ENCODE data around the gene SLC25A47.
"Not testable (repeated sequence)": the region's sequence is repeated elsewhere in the genome, so short reads cannot be mapped to it uniquely, and the experiment has no call there.

The SLC25A47 gene

GRCh38 chr14:100328495-100329163, 5.5 kb downstream of the SLC25A47 start:
- no peak for DNase-seq

- no peak for DNase-seq
Observed at GRCh38 chr14:100329233-100330006, 6.3 kb downstream of the SLC25A47 start.

GRCh38 chr14:100330007-100330344, 6.8 kb downstream of the SLC25A47 start:
- DNase-seq = no peak

- DNase-seq = no peak
Observed at GRCh38 chr14:100330388-100330931, 7.3 kb downstream of the SLC25A47 start.

- no peak for DNase-seq
Observed at GRCh38 chr14:100332071-100332639, 9.0 kb downstream of the SLC25A47 start.

DNA sequence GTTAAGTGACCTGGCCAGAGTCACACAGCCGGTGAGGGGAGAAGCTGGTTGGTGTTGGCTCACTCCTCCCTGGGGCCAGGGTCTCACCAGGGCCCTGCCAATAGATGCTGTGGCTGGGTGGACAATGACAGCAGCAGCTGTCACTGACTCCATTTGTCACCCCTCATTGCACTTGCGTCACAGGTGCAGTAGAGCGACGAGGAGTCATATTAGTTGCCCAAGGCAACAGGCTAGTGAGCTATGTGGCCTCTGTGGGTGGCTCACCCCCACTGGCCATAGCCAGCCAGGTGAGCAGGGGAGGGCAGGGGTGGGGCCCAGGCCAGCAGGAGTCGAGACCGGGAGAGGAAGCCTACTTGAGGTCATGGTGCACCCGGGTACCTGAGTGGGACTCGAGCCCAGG, 9.7 kb downstream of the SLC25A47 start:
- no peak for DNase-seq

DNA sequence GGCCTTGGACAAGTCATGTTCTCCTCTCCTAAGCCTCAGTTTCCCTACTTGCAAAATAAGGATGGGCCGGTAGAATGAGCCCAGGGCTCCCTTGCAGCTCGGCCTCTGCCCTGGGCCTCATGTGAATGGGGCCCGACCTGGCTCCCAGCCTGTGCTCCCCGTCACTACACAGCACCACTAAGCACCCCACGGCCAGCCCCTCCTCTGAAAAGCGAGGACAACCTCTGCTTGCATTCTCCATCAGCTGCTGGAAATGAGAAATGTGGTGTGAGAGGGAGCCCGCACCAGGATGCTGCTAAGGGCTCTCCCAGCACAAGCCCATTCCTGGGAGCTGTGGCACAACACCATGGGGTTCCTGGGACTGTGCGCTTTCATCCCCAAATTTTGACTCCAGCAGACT, 10.2 kb downstream of the SLC25A47 start:
- DNase-seq = no peak

- no peak for DNase-seq
Observed at GRCh38 chr14:100333827-100334226, 10.7 kb downstream of the SLC25A47 start.

DNA sequence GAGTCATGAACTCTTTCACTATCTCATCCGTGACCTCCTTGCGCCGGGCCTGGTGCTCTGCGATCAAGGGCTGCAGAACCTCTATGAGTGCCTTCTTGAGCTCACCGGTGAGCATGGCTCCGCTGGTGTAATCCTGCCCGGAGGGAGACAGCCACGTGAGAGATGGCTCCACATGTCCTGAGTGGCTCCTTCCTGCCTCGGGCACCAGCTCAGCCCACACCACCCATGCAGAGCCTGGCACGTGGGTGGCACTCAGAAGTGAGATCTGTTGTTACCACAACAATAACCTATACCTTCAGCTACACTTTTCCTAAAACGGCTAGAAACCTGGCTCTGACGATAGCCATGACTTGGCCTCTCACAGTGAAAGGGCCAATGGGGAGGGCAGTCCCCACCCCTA, 11.8 kb downstream of the SLC25A47 start:
- DNase-seq = no peak

DNA sequence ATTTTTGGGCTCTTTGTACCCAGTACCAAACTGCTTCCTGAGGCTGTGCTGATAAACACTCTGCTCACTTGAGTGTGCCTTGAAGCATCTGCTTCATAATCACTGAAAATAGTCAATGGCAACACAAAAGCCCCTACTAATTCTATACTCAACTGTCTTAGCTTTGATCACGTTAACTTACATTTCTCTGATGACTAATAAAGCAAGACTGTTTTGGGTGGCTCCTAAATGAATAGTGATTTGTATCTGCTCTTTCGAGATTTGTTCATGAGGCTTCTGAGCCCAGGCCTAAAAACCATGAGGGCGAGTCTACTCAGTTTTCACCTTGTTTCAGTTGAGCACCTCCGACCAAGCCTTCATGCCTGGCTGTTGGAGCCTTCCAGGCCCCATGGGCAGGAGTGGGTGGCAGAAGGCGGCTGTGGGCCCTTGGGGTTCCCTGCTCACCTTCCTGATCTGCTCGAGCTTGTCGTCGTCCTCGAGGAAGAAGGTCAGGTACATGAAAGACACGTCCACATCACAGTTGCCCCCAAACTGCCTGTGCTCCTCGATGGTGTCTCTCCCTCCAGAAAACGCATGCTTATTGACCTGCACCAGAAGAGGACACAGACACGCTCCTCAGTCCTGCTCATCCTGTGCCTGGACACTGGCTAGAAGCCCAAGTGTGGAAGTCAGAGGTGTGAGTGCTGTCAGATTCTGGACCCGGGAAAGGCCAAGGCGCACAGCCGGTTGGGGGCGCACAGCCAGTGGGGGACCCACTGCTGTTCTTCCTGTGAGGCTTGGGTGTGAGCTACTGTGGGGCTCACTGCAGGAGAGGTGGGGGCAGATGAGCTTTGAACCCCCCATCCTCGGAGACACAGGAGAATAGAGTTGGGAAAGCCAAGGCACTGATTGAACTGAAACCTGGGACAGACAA, 13.7 kb downstream of the SLC25A47 start:
- peak; percentile 4 for DNase-seq

DNA sequence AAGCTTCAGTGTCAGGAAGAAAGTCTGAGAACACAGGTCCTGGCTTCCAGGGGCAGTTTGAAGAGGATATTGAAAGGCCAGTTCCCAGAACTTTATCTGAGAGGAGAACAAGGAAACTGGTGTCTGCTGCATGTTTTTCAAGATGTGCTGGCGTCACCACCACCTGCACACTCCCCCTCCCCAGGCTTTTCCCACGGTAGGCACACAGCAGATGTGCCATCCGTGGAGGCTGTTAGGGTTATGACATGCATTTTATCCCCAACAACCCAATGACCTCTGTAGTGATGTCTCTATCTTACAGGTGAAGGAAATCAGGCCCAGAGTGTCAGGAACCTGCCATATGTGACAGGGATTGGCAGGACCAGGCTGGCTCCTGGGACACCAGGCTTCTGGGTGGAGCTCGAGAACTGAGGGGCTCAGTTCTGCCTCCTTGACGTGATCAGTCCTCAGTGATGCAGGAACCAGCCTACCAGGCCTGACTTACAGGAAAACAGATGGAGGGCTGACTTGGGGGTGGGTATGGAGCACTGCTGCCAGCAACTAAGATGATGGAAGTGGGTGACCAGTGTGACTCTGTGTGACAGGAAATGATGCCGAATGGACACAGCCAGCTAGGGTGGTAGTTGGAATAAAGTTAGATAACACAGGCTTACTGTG, 16.8 kb downstream of the SLC25A47 start:
- no peak for DNase-seq

- no peak for DNase-seq
Observed at GRCh38 chr14:100340423-100340813, 17.3 kb downstream of the SLC25A47 start.

- no peak for DNase-seq
Observed at GRCh38 chr14:100341301-100342031, 18.3 kb downstream of the SLC25A47 start.

GRCh38 chr14:100342195-100342594, 19.1 kb downstream of the SLC25A47 start:
- DNase-seq = no peak

DNA sequence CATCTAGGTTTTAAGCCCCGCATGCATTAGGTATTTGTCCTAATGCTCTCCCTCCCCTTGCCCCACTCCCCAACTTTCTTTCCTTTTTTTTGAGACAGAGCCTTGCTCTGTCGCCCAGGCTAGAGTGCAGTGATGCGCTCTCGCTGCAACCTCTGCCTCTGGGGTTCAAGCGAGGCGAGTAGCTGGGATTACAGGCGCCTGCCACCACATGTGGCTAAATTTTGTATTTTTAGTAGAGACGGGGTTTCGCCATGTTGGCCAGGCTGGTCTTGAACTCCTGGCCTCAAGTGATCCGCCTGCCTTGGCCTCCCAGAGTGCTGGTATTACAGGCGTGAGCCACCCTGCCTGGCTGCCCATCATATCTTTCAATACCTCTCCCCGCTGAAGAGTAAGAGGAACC, 19.7 kb downstream of the SLC25A47 start:
- not testable (repeated sequence) for DNase-seq

DNA sequence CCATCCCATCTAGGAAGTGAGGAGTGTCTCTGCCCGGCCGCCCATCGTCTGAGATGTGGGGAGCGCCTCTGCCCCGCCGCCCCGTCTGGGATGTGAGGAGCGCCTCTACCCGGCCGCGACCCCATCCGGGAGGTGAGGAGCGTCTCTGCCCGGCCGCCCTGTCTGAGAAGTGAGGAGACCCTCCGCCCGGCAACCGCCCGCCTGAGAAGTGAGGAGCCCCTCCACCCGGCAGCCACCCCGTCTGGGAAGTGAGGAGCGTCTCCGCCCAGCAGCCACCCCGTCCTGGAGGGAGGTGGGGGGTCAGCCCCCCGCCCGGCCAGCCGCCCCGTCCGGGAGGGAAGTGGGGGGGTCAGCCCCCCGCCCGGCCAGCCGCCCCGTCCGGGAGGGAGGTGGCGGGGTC, 21.5 kb downstream of the SLC25A47 start:
- DNase-seq = not testable (repeated sequence)

DNA sequence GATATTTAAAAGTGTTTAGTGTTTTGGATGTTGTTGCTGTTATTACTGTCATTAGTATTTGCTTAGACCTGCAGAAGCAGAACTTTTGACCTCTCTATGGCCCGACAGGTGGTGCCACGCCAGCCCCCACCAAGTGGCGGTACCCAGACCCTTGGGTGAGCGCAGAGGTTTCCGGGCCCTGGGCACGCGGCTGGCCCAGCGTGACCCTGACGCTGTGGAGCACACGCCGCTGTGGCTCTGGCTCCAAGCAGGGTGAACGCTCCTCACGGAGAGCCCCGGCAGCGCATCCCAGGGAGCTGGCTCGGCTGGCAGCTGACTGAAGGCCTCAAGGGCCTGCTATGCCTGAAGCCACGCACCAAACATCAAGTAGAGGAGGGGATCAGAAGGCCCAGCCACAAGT, 22.6 kb downstream of the SLC25A47 start:
- no peak for DNase-seq

DNA sequence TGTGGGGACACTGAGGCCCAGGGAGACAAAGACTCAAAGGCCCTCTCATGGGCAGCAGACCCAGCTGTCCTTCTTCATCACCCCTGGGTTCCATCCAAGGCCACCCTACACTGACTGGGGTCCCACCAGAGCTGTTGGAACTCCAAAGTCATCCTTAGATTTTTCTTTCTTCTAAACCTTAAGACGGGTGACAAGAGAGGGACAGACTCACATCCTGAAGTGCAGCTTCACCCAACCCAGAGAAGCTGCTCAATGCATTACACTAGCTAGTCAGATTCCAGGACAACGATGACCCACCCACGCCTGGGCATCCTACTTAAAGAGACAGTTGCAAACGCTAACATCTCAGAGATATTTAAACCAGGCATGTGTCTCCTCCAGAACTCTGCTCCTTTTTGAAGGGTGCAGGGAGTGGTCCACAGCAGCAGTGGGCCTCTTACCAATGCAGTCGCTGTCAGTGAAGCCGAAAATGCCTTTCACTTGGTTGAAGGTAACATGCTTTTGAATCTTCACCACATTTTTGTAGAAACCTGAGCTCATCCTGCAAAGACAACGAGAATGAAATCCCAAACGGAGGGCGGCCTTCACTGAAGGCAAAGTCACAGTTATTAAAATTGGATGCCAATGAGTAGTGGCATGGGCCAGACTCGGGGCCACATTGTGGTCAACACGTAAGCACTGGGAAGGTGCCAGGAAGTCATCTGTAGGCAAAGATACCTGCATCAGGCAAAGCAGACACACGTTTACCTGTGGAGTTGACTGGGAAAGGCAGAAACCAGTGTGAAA, 23.4 kb downstream of the SLC25A47 start:
- DNase-seq = no peak

DNA sequence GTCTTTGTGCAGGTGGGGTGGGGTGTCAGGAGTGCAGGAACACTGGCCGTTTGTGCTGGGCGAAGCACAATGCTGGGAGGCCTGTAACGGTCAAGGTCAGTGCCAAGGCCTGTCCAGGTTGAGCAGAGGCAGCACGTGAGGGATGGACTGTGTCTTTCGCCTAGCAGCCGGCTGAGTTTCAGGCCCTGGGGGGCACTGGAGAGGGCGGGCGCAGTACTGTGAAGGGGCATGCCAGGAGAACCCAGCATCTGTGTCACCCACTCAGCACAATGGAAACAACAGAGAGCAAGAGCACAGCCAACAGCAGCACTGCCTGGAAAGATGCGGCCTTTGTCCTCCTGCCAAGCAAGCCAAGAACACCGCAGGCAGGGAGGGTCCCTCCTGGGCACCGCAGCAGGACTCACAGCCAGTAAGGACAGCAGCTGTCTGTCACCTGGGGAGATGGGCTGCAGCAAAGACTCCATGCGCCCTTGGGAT, 25.2 kb downstream of the SLC25A47 start:
- no peak for DNase-seq

- DNase-seq = no peak
Observed at GRCh38 chr14:100348784-100349685, 25.9 kb downstream of the SLC25A47 start.
